GM15510 (cell line): Measurements from ENCODE around the gene RGL2.

Source experiments
- POLR2A ChIP-seq: IDR thresholded peaks from 3 replicates; pipeline ENCODE4 v1.6.1; 2011; ENCODE audit warnings: borderline replicate concordance; ENCODE audit not compliant: insufficient read length; ENCODE audit errors: extremely low read depth

The RGL2 gene

GRCh38 chr6:33271117-33271467 lies 27.6 kb downstream of the RGL2 start:
- no peak for TF ChIP-seq POLR2A

DNA sequence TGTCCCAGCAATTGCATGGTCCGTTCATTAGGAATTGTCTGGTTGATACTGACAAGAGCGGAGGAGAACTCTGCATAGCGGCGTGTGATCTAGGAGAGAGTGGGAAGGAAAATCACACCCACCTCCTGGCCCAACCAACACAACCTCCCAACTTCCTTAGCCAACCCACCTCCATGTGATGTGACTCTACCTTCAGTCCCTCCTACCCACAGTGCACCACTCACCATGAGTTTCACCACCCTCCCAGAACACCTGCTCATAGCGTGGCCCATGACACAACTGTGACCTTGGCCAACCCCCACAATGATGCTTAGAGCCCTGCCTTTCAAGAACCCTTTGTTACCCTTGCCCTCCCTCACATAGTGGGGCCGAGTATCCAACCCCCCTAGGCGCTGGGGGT lies 34.7 kb downstream of the RGL2 start:
- no peak for TF ChIP-seq POLR2A

DNA sequence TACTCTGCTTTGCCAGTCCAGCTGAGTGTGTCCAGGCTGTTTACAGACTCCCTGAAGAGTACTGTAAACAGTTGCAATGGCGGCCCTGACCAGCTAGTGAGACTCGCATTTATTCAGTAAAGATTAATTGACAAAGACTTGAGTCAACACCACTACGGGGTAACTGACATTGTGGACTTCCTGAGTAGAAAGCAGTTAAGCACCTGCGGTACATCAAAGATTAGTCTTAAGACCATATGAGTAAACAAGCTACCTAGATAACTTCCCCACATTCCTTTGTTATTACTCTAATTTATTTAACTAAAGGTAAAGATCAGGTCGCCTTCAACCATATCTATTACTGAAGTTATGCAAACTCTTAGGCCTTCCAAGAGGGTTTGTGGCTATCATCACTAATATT lies 39.7 kb downstream of the RGL2 start:
- no peak for TF ChIP-seq POLR2A

- no peak for TF ChIP-seq POLR2A
These were observed 44.2 kb downstream of the RGL2 start for GRCh38 chr6:33254591-33254990.

GRCh38 chr6:33252759-33253158 lies 46.0 kb downstream of the RGL2 start:
- TF ChIP-seq POLR2A: no peak

GRCh38 chr6:33251395-33252012 lies 47.2 kb downstream of the RGL2 start:
- no peak for TF ChIP-seq POLR2A

DNA sequence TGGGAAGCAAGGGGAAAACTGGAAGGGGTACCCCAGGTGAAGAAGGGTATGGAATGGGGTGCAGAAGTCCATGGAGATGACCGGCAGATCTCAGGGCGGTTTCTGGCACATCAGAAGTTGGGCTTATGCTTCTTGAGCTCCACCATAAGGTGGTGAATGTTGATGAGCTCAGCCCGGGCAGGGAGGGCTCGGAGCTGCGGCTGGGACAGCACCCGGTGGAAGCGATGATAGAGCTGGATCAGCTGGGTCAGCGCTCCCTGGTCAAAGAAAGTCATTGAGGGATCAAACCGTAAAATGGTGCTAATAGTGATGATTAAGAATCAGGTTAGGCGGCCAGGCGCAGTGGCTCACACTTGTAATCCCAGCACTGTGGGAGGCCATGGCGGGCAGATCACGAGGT lies 48.0 kb downstream of the RGL2 start:
- TF ChIP-seq POLR2A: no peak

DNA sequence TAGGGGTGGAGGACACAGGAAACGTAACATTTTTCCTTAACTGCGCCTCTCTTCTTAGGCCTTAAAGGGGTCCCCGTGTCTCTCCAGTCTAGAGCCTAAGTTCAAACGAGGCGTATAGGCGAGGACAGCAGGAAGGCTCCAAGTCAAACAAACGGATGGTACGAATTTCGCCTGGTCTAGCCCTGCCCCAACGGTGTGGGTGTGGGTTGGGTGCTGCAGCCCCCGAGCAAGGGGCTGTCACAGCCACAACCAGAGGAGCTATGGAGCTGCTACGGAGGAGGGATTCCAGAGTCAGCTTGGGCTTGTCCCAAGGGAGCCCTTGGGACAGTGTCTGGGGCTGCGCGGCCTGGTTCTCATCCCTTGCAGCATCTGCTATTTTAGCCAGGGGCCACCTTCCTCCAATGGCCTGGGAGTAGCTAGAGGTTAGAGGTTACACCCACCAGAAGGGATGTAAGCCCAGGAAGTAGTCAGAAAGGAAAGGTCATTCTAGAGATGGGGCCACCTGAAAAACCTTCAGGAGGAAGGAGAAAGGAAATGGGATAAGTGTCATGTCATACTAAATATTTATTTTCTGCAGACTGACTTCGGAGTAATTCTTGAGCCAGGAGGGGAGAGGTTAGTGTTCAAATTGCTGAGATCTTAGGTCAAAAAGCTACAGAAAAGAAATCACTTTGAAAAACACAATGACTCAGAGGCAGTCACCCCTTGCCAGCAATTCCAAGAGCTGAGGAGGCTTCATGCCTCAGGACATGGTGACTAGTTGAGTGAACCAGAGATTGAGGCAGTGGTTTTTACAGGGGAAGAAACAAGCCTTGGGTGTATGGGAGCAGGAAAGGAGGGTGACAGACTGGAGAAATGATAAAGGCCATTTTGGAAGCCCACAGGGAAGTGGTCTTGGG lies 48.8 kb downstream of the RGL2 start:
- no peak for TF ChIP-seq POLR2A

DNA sequence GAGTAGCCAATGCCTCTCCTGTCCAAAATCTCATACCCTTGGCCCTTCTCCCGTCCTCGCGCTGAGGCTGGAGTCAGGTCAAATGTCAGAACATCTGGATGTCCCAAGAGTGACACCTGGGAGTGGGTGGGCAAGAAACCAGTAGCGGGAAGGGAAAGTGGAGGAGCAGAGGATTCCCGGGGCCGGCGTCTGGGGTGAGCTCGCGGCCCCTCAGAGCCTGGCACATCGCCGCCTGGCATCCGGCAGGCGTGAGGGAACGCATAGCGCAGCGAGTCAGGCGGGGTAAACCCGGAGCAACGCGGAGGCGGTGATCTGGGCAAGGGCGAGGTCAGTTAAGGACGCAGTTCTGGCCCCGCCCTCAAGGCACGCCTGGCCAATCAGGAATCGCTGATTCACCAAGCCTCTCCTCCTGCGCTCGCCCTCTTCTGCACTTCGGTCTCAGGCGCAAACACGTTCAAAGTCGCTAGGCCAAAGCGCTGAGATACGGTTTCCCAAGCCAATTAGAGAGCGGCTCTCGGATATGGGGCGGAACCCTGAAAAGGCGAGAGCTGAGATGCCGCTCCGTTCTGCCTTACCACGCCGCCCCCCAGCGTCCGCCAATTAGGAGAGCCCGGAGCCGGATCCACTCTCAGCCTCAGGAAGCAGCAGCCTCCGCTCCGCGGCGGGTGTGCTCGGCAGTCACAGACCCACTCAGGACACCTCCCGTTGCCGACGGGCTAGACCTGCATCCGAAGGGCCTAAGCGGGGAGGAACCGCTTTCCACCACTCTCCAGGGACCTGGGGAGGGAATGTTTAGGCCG lies 49.6 kb downstream of the RGL2 start:
- TF ChIP-seq POLR2A: peak; percentile 89

DNA sequence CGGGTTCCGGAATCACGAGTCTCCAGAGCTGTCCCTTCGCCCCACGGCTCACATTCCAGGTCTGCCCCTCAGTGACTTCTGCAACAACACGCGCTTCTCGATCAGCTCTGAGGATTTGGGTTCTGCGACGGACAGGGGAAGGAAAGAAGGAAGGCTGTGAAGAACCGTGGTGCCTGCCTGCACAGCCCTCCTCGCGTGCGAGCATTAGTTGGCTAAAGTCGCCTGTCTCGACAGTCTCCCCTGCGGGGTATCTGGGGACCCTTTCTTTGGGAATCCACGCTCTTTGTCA lies 50.2 kb downstream of the RGL2 start:
- TF ChIP-seq POLR2A: no peak

DNA sequence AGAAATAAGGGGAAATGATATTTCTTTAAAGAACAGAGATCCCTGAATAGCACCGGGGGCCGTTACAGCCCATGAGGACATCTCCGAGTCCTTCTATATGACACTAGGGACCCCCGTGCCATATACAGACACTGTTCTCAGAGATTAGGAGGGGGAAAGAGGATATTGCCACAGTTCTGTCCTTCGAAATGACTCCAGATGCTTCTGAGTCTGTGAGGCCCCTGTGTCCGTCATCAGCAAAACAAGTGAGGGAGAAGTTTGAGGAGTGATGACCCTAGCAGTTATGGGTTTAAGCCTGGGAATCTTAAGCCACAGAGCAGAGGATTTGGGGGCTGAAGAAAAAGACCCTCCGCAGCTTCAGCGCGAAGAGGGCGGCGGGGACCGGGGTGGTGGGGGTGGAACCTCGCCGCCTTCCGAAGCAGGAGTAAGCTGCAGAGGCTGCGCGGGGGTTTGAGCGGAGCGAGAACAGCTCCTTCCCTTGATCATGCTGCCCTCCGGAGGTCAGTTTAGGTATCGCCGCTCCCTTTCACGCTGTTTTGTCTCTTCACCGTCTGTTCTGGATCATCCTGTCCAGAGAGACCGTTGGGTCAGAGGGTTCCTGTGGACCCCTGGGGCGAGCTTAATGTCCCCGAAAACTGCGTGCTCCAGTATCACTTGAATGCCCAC lies 50.6 kb downstream of the RGL2 start:
- TF ChIP-seq POLR2A: no peak

DNA sequence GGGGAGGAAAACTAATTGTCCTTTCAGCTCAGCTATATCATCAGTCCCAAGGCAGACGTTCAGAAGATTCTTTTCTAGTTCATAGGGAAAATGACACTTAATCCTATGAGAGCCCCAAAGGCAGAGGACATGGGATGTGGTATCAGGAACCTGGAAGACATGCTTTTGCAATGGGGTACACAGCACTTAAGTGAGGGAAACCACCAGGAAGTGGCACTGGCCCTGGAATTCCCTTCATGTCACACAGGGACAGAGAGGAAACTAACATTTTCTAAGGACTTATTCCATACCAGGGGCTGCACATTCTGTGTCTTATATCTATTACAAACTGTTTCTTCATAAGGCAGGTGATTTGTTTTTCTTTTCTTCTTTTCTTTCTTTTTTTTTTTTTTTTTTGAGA lies 55.3 kb downstream of the RGL2 start:
- TF ChIP-seq POLR2A: no peak

- TF ChIP-seq POLR2A: no peak
These were observed 56.8 kb downstream of the RGL2 start for GRCh38 chr6:33241968-33242367.
